Stimulated activated CD4-positive, alpha-beta T cell treated with anti-CD3 and anti-CD28 coated beads, Interleukin-15, amount 100 ng/mL, for 48 hours (primary cell): Measurements from ENCODE around the gene TYW1.
"Not testable (repeated sequence)": the region's sequence is repeated elsewhere in the genome, so short reads cannot be mapped to it uniquely, and the experiment has no call there.

Experiments
- DNase-seq, 2 donors: peaks; one replicate each; pipeline ENCODE4 v3.0.0-alpha.2; 2020; ENCODE audit warnings: low read depth in 2 of 2

The TYW1 gene

DNA sequence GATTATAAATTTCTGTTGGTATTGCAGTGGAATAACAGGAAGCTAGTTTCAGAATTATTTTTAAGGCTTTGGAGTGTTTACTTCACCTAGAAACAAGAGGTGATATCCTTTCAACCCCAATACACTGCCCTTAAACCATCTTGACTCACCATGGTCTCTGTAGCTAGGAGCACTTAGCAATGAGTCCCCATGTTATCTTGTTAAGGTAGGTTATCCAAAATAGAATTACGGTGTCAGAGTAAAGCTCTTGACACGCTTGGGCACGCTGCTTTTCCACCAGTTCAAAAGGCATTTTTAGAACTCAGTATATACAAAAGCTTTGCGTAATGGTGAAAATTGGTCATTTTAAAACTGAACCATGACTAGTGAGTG lies 46.9 kb downstream of the TYW1 start:
- DNase-seq: not testable (repeated sequence)

DNA sequence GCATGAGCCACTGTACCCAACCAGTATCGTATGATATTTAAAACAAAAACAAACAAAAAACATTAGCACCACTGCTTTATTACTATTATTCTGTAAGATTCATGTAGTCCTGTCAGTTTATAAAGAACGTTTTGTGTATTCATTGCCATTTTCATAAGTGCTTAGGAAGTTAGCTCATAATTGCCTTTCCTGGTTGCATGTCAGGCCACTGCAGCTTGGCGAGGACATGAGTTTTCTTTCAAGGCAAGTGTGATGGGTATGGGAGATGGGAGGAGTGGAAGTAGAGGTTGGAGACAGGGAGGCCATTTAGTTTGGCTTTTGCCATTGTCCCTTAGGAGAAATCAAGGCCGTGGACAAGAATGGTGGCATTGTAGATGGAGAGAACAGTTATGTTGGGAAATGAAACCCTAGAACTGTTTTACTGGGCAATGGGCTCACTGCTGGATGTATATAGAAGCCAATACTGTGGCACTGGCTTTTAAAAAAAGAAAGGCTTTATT lies 48.9 kb downstream of the TYW1 start:
- no peak for DNase-seq

- DNase-seq: not testable (repeated sequence)
Measured at GRCh38 chr7:67046819-67047218, 50.2 kb downstream of the TYW1 start.

DNA sequence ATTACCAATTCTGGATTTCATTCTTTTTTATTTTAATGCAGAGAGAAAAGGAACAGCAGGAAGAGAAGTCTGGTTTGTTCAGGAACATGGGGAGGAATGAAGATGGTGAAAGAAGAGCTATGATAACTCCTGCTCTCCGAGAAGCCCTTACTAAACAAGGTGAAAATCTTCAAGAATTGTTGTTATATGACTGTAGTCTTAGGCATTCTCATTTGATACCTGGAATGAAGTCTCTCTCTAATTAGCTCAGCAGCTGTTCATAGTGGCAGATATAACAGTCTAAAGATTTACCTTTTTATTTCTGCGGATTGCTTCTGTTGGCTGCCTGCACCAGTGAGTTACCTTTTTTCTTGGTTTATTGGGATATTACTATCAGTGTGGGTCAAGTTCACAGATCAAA lies 53.3 kb downstream of the TYW1 start:
- DNase-seq: not testable (repeated sequence)

- DNase-seq: not testable (repeated sequence)
Measured at GRCh38 chr7:67052161-67052560, 55.5 kb downstream of the TYW1 start.

DNA sequence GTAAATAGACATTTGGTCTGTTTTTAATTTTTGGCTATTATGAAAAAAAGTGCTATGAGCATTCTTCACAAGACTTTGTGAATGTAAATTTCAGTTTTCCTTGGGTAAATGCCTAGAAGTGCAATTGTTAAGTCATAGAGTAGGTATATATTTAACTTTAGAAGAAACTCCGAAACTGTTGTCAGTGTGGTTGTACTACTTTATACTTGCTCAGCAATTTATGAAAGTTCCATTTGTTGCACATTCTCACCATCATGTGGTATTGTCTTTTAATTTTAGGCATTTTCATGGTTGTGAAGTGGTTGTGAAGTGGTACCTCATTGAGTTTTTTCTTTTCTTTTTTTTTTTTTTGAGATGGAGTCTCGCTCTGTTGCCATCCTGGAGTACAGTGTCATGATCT lies 60.0 kb downstream of the TYW1 start:
- DNase-seq: no peak

DNA sequence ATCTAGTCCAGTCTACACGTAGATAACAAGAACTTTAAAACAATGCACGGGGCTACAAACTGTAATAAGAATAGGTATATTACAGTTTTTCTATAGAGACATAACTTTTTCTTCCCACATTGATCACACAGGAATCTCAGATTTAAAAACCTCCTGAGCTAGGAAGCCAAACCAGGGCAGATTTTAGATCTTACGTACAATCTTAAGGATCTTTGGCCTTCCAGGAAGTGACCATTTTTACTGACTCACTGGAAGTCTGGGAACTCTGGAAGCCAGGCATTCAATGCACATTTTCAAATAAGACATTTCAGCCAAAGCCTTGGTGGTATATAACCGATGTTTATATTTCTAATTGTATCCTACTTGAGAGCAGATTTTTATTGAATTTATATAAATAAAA lies 64.7 kb downstream of the TYW1 start:
- not testable (repeated sequence) for DNase-seq

DNA sequence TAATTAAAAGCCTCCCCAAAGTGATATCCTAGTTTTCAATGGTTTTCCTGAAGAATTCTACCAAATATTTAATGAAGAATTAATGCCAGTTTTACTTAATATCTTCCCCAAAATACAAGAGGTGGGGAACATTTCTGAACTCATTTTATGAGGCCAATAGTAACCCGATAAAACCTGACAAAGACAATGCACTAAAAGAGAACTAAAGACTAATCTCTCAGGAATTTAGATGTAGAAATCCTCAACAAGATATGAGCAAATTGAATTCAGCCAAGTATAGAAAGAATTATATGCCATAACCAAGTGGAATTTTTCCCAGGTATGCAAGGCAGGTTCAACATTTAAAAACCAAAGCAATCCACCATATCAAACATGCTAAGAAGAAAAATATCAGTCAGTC lies 66.2 kb downstream of the TYW1 start:
- not testable (repeated sequence) for DNase-seq

- not testable (repeated sequence) for DNase-seq
Measured at GRCh38 chr7:67066950-67067622, 70.5 kb downstream of the TYW1 start.

DNA sequence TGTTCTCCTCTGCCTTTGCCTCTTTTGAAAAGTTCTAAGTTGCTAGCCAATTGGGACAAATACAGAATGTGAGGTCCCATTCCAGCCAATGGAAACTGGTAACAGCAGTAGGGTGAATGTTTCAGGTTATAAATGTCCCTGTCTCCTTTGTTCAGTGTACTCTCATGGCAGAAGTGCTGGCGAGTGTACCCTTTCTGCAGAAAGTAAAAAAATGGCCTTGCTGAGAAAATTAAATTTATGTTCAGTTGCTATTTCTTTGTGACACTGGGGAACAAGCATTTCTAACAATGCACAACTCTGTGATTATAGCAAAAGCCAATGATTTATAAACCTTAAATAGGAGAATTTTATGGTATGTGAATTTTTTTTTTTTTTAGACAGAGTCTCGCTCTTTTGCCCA lies 79.5 kb downstream of the TYW1 start:
- DNase-seq: not testable (repeated sequence)

DNA sequence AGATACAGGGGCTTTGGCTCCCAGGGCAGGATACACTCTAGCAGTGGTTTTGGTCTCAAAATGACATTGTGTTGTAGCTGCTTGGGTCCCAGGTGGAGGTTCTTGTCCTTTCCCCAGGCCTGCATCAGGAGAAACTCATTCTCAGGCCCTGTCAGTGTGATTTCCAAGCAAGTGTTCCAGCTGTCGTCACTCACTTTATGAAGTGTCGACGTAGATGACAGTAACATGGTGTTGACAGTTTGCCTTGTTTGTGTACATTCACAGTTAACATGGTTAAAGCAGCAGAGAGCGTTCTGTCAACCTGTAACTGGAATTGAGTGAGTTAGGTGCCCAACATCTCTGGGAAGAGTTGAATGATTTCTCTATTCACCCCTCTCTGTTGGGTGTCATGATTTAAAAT lies 86.2 kb downstream of the TYW1 start:
- not testable (repeated sequence) for DNase-seq

DNA sequence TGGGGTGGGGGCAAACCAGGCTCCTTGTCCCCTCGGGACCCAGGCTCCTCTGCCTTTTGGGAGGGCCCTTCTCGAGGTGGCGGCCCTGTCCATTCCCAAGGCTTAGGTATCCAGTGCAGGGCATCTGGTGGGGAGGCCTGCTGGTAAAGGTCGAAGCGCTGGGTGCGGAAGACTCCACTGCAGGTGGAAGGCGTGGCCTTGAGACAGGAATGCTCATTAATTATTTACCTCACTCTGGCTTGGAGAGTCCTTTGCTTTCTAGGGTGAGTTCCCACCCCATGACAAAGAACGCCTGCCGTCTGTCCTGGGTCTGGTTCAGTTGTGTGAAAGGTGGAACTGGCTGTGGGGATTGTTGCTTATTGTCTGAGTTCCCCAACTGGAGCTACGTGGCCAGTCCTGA lies 92.6 kb downstream of the TYW1 start:
- not testable (repeated sequence) for DNase-seq

- DNase-seq: not testable (repeated sequence)
Measured at GRCh38 chr7:67091053-67091452, 94.4 kb downstream of the TYW1 start.

DNA sequence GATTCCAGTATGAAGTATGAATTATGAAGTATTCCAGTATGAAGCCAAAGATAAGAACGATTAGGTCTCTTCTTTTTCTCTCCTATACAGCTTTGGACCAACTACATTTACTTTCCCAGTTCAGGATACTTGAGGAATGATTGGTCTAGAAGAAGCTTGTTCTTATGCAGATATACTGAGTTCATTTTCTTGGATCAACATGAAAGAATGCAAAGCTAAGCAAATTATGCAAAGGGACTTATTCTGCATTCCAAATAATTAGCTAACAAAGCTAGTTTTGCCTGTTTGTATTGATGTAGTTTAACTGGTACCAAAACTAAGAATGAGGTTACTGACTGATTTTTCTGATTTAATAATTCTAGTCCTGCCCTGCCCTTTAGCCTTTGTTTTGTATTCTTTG lies 101.4 kb downstream of the TYW1 start:
- not testable (repeated sequence) for DNase-seq

GRCh38 chr7:67099406-67099805 lies 102.8 kb downstream of the TYW1 start:
- DNase-seq: not testable (repeated sequence)

DNA sequence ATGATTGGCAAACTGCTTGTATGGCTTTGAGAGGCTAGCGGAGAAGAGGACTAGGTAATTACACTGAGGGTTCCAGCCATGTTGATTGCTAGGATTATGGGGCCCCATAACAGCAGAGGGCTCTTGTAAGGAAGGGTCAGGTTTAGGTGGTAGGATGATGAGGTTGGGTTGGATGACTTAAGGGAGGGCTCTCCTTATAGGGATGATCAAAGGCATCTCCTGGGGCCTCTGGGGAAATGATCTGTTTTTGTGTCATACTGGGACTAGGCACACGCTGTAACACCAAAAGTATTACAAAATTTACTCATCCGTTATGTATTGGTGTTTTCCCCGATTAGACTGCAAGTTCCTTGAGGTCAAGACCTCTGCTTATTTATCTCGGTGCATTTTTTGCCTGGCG lies 103.4 kb downstream of the TYW1 start:
- DNase-seq: not testable (repeated sequence)

GRCh38 chr7:67100956-67101361 lies 104.3 kb downstream of the TYW1 start:
- no peak for DNase-seq

GRCh38 chr7:67104937-67105336 lies 108.3 kb downstream of the TYW1 start:
- DNase-seq: not testable (repeated sequence)

GRCh38 chr7:67105377-67105776 lies 108.7 kb downstream of the TYW1 start:
- no peak for DNase-seq

GRCh38 chr7:67106255-67106654 lies 109.6 kb downstream of the TYW1 start:
- DNase-seq: not testable (repeated sequence)

- DNase-seq: not testable (repeated sequence)
Measured at GRCh38 chr7:67111342-67111741, 114.7 kb downstream of the TYW1 start.

- DNase-seq: not testable (repeated sequence)
Measured at GRCh38 chr7:67114483-67115246, 118.0 kb downstream of the TYW1 start.

DNA sequence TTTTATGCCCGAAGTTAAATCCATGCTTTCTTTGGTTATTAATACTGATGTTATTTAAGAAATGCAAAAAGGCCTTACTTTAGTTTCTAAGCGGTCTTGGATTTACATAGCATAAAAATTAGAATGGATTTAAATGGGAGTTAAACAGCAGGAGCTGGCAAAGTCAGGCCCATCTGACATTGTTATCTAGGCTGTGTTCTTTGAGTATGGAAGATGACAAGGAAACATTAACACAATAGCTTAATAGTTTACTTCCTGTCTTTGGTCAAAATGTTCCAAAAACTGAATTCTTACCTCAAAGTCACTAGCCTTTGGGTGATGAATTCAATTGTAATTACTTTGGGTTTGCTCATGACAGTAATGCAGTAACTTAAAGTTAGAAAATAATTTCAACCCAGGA lies 123.9 kb downstream of the TYW1 start:
- DNase-seq: not testable (repeated sequence)
